HCT116 (cell line): ENCODE data around the gene PCP2. TPM values are rescaled to one million over a fixed set of nuclear protein-coding genes. Genes with fewer than 3 reads are reported as not detected.
A peak's percentile ranks its signal among the peaks of the same experiment; 100 is the strongest.

Source experiments
- ATAC-seq: fragments of 200-7000 bp; cut with Tn5 transposase; 2 replicates; pipeline ENCODE4 v1.9.1; 2020; ENCODE audit warnings: mild to moderate bottlenecking, moderate library complexity
- BruUV-seq: library from RNA; stranded (reverse); fragments of 400-500 nt; replicated peaks from 2 replicates; lab custom pipeline; 2021; lab: Mats Ljungman, UMichigan
- CTCF ChIA-PET: fragments of 300-600 bp; sonication (Branson Sonifier 250); formaldehyde crosslinking; loops from one replicate; lab custom pipeline; 2021; ENCODE audit warnings: antibody characterized with exemption; lab: Charles Lee
- POLR2A ChIA-PET: fragments of 300-600, 350-600 bp; sonication (Branson Sonifier 250); formaldehyde crosslinking; loops from one replicate; lab custom pipeline; 2021; ENCODE audit warnings: antibody characterized with exemption; lab: Charles Lee
- RAD21 ChIA-PET, 2 experiments: fragments of 300-600 bp; sonication (Branson Sonifier 250); formaldehyde crosslinking; loops; one replicate each; lab custom pipeline; 2023; ENCODE audit warnings: low total read pairs in 2 of 2; ENCODE audit not compliant: uncharacterized antibody in 2 of 2, unreplicated experiment in 2 of 2, low non-redundant PET in 1 of 2; lab: Charles Lee
- DNase-seq: peaks from one replicate; pipeline ENCODE4 v3.0.0-alpha.2; 2010; ENCODE audit warnings: low read depth, low spot score
- H2AFZ ChIP-seq: fragments of 200-600 bp; shearing (Covaris generic), sonication (generic); 2 replicates; pipeline ENCODE4 v1.6.1; 2017; ENCODE audit warnings: low read depth, mixed run types, mixed read lengths, antibody characterized with exemption, low read length; ENCODE audit not compliant: poor library complexity, severe bottlenecking
- H3K27ac ChIP-seq: 2 replicates; pipeline ENCODE4 v1.5.1; 2012; ENCODE audit warnings: low read depth, low read length
- H3K27me3 ChIP-seq: fragments of 200-600 bp; sonication (generic); 2 replicates; pipeline ENCODE4 v1.6.1; 2016; ENCODE audit warnings: mixed run types, low read length, mixed read lengths; ENCODE audit not compliant: insufficient read depth
- H3K36me3 ChIP-seq, 2 experiments: fragments of 200-500 bp in 1 of 2; fragments of 200-600 bp in 1 of 2; sonication (Bioruptor generic) in 1 of 2; sonication (generic) in 1 of 2; 2 replicates each; pipeline versions ENCODE4 v1.5.1 to v1.6.1; 2014 to 2016; ENCODE audit warnings: low read length in 2 of 2, inconsistent platforms in 1 of 2, mixed read lengths in 1 of 2, mixed run types in 1 of 2; ENCODE audit not compliant: insufficient read depth in 2 of 2, control insufficient read depth in 1 of 2
- H3K4me1 ChIP-seq, 2 experiments: fragments of 200-600 bp in 1 of 2; sonication (generic) in 1 of 2; 2 replicates each; pipeline versions ENCODE4 v1.5.1 to v1.6.1; 2012 to 2017; ENCODE audit warnings: low read length in 2 of 2, inconsistent platforms in 1 of 2, mild to moderate bottlenecking in 1 of 2, mixed read lengths in 1 of 2, mixed run types in 1 of 2, moderate library complexity in 1 of 2; ENCODE audit not compliant: insufficient read depth in 2 of 2, control insufficient read depth in 1 of 2
- H3K4me2 ChIP-seq: fragments of 200-600 bp; sonication (generic); 2 replicates; pipeline ENCODE4 v1.6.1; 2017; ENCODE audit warnings: mixed run types, low read length, mixed read lengths
- H3K4me3 ChIP-seq, 2 experiments: fragments of 200-600 bp in 1 of 2; sonication (generic) in 1 of 2; replicated peaks in 1 of 2; 2 replicates each; pipeline ENCODE4 v1.5.1; 2011 to 2016; ENCODE audit warnings: low read length in 2 of 2, control low read depth in 1 of 2, low read depth in 1 of 2, mild to moderate bottlenecking in 1 of 2, mixed read lengths in 1 of 2, mixed run types in 1 of 2
- H3K79me2 ChIP-seq: fragments of 200-600 bp; sonication (generic); 2 replicates; pipeline ENCODE4 v1.6.1; 2017; ENCODE audit warnings: mild to moderate bottlenecking, mixed run types, low read length, moderate library complexity, mixed read lengths; ENCODE audit not compliant: insufficient read depth
- H3K9ac ChIP-seq: fragments of 200-600 bp; sonication (generic); 2 replicates; pipeline ENCODE4 v1.6.1; 2016; ENCODE audit warnings: low read length, mixed read lengths
- H3K9me2 ChIP-seq: fragments of 200-600 bp; sonication (generic), shearing (Covaris generic); 2 replicates; pipeline ENCODE4 v1.6.1; 2017; ENCODE audit warnings: mixed run types, mild to moderate bottlenecking, moderate library complexity; ENCODE audit not compliant: insufficient read depth
- H3K9me3 ChIP-seq, 2 experiments: fragments of 200-500 bp in 1 of 2; fragments of 200-600 bp in 1 of 2; sonication (Bioruptor generic) in 1 of 2; sonication (generic) in 1 of 2; 2 replicates each; pipeline ENCODE4 v1.6.1; 2014 to 2017; ENCODE audit warnings: low read length in 2 of 2, mixed read lengths in 2 of 2, inconsistent platforms in 1 of 2, low read depth in 1 of 2, mild to moderate bottlenecking in 1 of 2, mixed run types in 1 of 2, moderate library complexity in 1 of 2; ENCODE audit not compliant: control insufficient read depth in 1 of 2, insufficient read depth in 1 of 2
- H4K20me1 ChIP-seq: fragments of 200-600 bp; sonication (generic), shearing (Covaris generic); 2 replicates; pipeline ENCODE4 v1.6.1; 2017; ENCODE audit warnings: mixed run types, mild to moderate bottlenecking, moderate library complexity; ENCODE audit not compliant: insufficient read depth
- CBX3 ChIP-seq: IDR thresholded peaks from 2 replicates; pipeline ENCODE4 v1.6.1; 2012; ENCODE audit warnings: low read depth
- EGR1 ChIP-seq: IDR thresholded peaks from 2 replicates; pipeline ENCODE4 v1.6.1; 2012; ENCODE audit warnings: low read depth
- EZH2 ChIP-seq: fragments of 200-600 bp; sonication (generic); IDR thresholded peaks from 2 replicates; pipeline ENCODE4 v1.6.1; 2017; ENCODE audit warnings: antibody characterized with exemption, mixed run types
- EZH2phosphoT487 ChIP-seq: fragments of 200-600 bp; IDR thresholded peaks from 2 replicates; pipeline ENCODE4 v1.6.1; 2018; ENCODE audit warnings: antibody characterized with exemption, borderline replicate concordance
- FOSL1 ChIP-seq: IDR thresholded peaks from 2 replicates; pipeline ENCODE4 v1.6.1; 2012; ENCODE audit warnings: low read depth
- MAX ChIP-seq: IDR thresholded peaks from 2 replicates; pipeline ENCODE4 v1.6.1; 2012
- POLR2A ChIP-seq: IDR thresholded peaks from 2 replicates; pipeline ENCODE4 v1.7.0; 2011; ENCODE audit warnings: borderline replicate concordance; ENCODE audit not compliant: insufficient read depth, insufficient read length; ENCODE audit errors: extremely low read depth
- REST ChIP-seq: IDR thresholded peaks from 2 replicates; pipeline ENCODE4 v1.6.1; 2012; ENCODE audit warnings: low read depth
- SRF ChIP-seq: IDR thresholded peaks from 2 replicates; pipeline ENCODE4 v1.6.1; 2012; ENCODE audit warnings: low read depth
- ZBTB33 ChIP-seq: IDR thresholded peaks from 2 replicates; pipeline ENCODE4 v1.6.1; 2011; ENCODE audit warnings: mild to moderate bottlenecking, low read length, moderate library complexity; ENCODE audit not compliant: insufficient replicate concordance; ENCODE audit errors: extremely low read depth
- intact Hi-C: fragments of 100-400 bp; cut with micrococcal nuclease; formaldehyde crosslinking; loops from 2 replicates; pipeline ENCODE4 v1.10.0; 2022
- total RNA-seq: library from RNA; stranded (reverse); gene quantifications from one replicate; pipeline ENCODE4 v1.2.1, GENCODE V29; 2021; ENCODE audit not compliant: unreplicated experiment

The PCP2 gene
- total RNA-seq, 1 experiment from 2014 or later, result 0.32 TPM

GRCh38 chr19:7597689-7598088 lies 35.8 kb downstream of the PCP2 start:
- intact Hi-C loops, result no loop called here
- H3K36me3 ChIP-seq, result no peaks in the 10 kb centered on the region
- ChIA-PET RAD21 (interaction anchor here in 1 of 2 experiments (1.4 kb wide), 1 partner anchor 29 kb away, joined by 3 read pairs; no protein-coding TSS in a partner anchor), POLR2A (no interaction called here), CTCF (interaction anchor here (1.0 kb wide), 1 partner anchor 29 kb away, joined by 5 read pairs; no protein-coding TSS in a partner anchor)
- no peak overlapping the region for H3K4me2 ChIP-seq
- peaks cover 10 to 27% of the 10 kb centered on the region in 2 experiments for H3K4me1 ChIP-seq
- no peaks in the 10 kb centered on the region for H4K20me1 ChIP-seq
- no peak overlapping the region for H3K4me3 ChIP-seq
- no peak overlapping the region for H3K9ac ChIP-seq
- peaks cover 36% of the 10 kb centered on the region for H3K79me2 ChIP-seq
- ATAC-seq, result no peak
- H3K9me2 ChIP-seq, result peaks cover 3% of the 10 kb centered on the region; the same call in 1 of the 2 replicates
- no peak overlapping the region for H3K27ac ChIP-seq
- TF ChIP-seq EZH2phosphoT487, result no peak
- TF ChIP-seq CBX3, result no peak
- TF ChIP-seq FOSL1, result no peak
- TF ChIP-seq REST, result no peak
- no peak for TF ChIP-seq EGR1
- no peak for TF ChIP-seq ZBTB33
- no peak for TF ChIP-seq SRF
- TF ChIP-seq POLR2A, result no peak
- TF ChIP-seq MAX, result no peak
- no peak for TF ChIP-seq EZH2
- TF ChIP-seq, all 23 proteins: peak for 0
- Histone ChIP-seq H3K27me3 (no peaks in the 10 kb centered on the region), H3K9me3 (no peaks in the 10 kb centered on the region), H2AFZ (no peak overlapping the region)
- TSS peak; percentile 58 for BruUV-seq
- DNase-seq, result no peak
